GM12878 (cell line): Measurements from ENCODE around the gene MAP3K5. TPM values are rescaled to one million over a fixed set of nuclear protein-coding genes. Genes with fewer than 3 reads are reported as not detected.

Experiments used
- ATAC-seq: fragments of 200-7000 bp; cut with Tn5 transposase; 3 replicates; pipeline ENCODE4 v1.9.1; 2020; ENCODE audit warnings: mild to moderate bottlenecking, moderate library complexity
- BruUV-seq: library from RNA; stranded (reverse); fragments of 400-500 nt; replicated peaks from 2 replicates; lab custom pipeline; 2021; lab: Mats Ljungman, UMichigan
- CTCF ChIA-PET: fragments of 300-600 bp; sonication (Branson Sonifier 250); formaldehyde crosslinking; extraction: SDS; loops from one replicate; lab custom pipeline; 2021; ENCODE audit warnings: inconsistent platforms; lab: Yijun Ruan, JAX
- POLR2A ChIA-PET: fragments of 350-600 bp; formaldehyde crosslinking; extraction: SDS; loops from one replicate; lab custom pipeline; 2021; ENCODE audit warnings: inconsistent platforms; lab: Charles Lee
- RAD21 ChIA-PET: fragments of 300-600 bp; sonication (Branson Sonifier 250); formaldehyde crosslinking; loops from one replicate; lab custom pipeline; 2023; ENCODE audit warnings: antibody characterized with exemption; ENCODE audit not compliant: unreplicated experiment; lab: Charles Lee
- SMC1A ChIA-PET: fragments of 300-600 bp; sonication (Branson Sonifier 250); formaldehyde crosslinking; loops from one replicate; lab custom pipeline; 2023; ENCODE audit not compliant: unreplicated experiment, uncharacterized antibody; lab: Charles Lee
- DNase-seq: peaks from one replicate; pipeline ENCODE4 v3.0.0-alpha.2; 2011; ENCODE audit warnings: low read depth, low spot score
- FAIRE-seq: peaks from 3 replicates; lab custom pipeline; 2011; peaks lifted over from hg19 to GRCh38; lab: Jason Lieb, UNC
- H2AFZ ChIP-seq: 2 replicates; pipeline ENCODE4 v1.6.0; 2011; ENCODE audit warnings: low read depth, low read length, control low read depth; ENCODE audit not compliant: control insufficient read depth
- H3K27ac ChIP-seq: 2 replicates; pipeline ENCODE4 v1.5.1; 2011; ENCODE audit warnings: control low read depth; ENCODE audit not compliant: control insufficient read depth, insufficient read depth
- H3K27me3 ChIP-seq, 2 experiments: replicated peaks in 1 of 2; 2 replicates each; pipeline versions ENCODE4 v1.6.0 to v1.6.1; 2011; ENCODE audit warnings: low read length in 1 of 2; ENCODE audit not compliant: control insufficient read depth in 2 of 2, insufficient read depth in 2 of 2
- H3K36me3 ChIP-seq, 2 experiments: 2 replicates each; pipeline ENCODE4 v1.5.1; 2011; ENCODE audit warnings: low read length in 1 of 2; ENCODE audit not compliant: control insufficient read depth in 2 of 2, insufficient read depth in 2 of 2
- H3K4me1 ChIP-seq: 2 replicates; pipeline ENCODE4 v1.6.1; 2011; ENCODE audit warnings: mild to moderate bottlenecking, low read length, moderate library complexity, mixed read lengths; ENCODE audit not compliant: control insufficient read depth, insufficient read depth
- H3K4me2 ChIP-seq: 2 replicates; pipeline ENCODE4 v1.6.0; 2011; ENCODE audit warnings: control low read depth; ENCODE audit not compliant: control insufficient read depth, insufficient read depth
- H3K4me3 ChIP-seq: fragments of 200-600 bp; sonication (generic); 2 replicates; pipeline ENCODE4 v1.5.1; 2016
- H3K79me2 ChIP-seq: 2 replicates; pipeline ENCODE4 v1.6.0; 2011; ENCODE audit warnings: low read length; ENCODE audit not compliant: control insufficient read depth, insufficient read depth
- H3K9ac ChIP-seq: 2 replicates; pipeline ENCODE4 v1.8.0; 2011; ENCODE audit warnings: low read length, control low read depth, mixed read lengths; ENCODE audit not compliant: control insufficient read depth, insufficient read depth
- H3K9me3 ChIP-seq: replicated peaks from 3 replicates; pipeline ENCODE4 v1.5.1; 2011; ENCODE audit warnings: mild to moderate bottlenecking, low read length; ENCODE audit not compliant: control insufficient read depth, insufficient read depth
- H4K20me1 ChIP-seq: 2 replicates; pipeline ENCODE4 v1.6.0; 2011; ENCODE audit not compliant: control insufficient read depth, insufficient read depth
- ATF2 ChIP-seq: IDR thresholded peaks from 2 replicates; pipeline ENCODE4 v1.6.1; 2012; ENCODE audit warnings: low read length, inconsistent platforms
- CBFB ChIP-seq: IDR thresholded peaks from 2 replicates; pipeline ENCODE4 v1.6.1; 2016; ENCODE audit warnings: antibody characterized with exemption, low read depth
- MLLT1 ChIP-seq: fragments of 450-650 bp; IDR thresholded peaks from 2 replicates; pipeline ENCODE4 v1.6.1; 2016; ENCODE audit warnings: mild to moderate bottlenecking
- NFYA ChIP-seq: IDR thresholded peaks from 2 replicates; pipeline ENCODE4 v1.6.1; 2011; ENCODE audit warnings: low read depth, mild to moderate bottlenecking, low read length, improper control_type of control experiment, borderline replicate concordance
- NFYB ChIP-seq: IDR thresholded peaks from 2 replicates; pipeline ENCODE4 v1.6.1; 2011; ENCODE audit warnings: low read depth, mild to moderate bottlenecking, low read length, improper control_type of control experiment, moderate library complexity; ENCODE audit not compliant: insufficient read depth
- NR2C2 ChIP-seq: IDR thresholded peaks from 2 replicates; pipeline ENCODE4 v1.6.1; 2011; ENCODE audit warnings: borderline replicate concordance, low read depth; ENCODE audit not compliant: control insufficient read depth, insufficient read length
- WGBS: methylation state at CpG from one replicate; pipeline ENCODE4 v1.1.6; 2016; ENCODE audit warnings: low lambda C conversion rate; ENCODE audit not compliant: insufficient replicate concordance, insufficient coverage; ENCODE audit errors: missing lambda C conversion rate; 5-methylcytosine and 5-hydroxymethylcytosine counted together
- in situ Hi-C: fragments of 300-500 bp; cut with MboI; formaldehyde crosslinking; loops from 9 replicates; pipeline ENCODE4 v1.14.3; 2018; ENCODE audit warnings: mixed read lengths
- intact Hi-C: fragments of 100-400 bp; cut with micrococcal nuclease; formaldehyde crosslinking; loops from one replicate; pipeline ENCODE4 v1.14.2; 2022; ENCODE audit not compliant: unreplicated experiment
- polyA plus RNA-seq, 11 experiments: library from polyadenylated mRNA; depleted of rRNA in 4 of 11; unstranded in 6 of 11; stranded (reverse) in 5 of 11; fragments of >200 nt; fragmentation: Nextera tagmentation in 4 of 11; fragmentation: Illumina TruSeq in 1 of 11; extraction: Ambion mirVana in 4 of 11; extraction: Trizol in 1 of 11; gene quantifications; 1 replicate in 1 of 11; 2 replicates in 10 of 11; pipeline versions ENCODE4 v1.2.1 to v1.2.3, GENCODE V29; 2011 to 2016; ENCODE audit warnings: inconsistent platforms in 2 of 11, missing spikeins in 2 of 11, low read depth in 1 of 11
- total RNA-seq, 4 experiments: library from RNA; depleted of rRNA in 3 of 4; stranded (reverse); fragments of >200 nt in 3 of 4; fragmentation: Illumina TruSeq in 1 of 4; extraction: Trizol in 1 of 4; gene quantifications; 2 replicates each; pipeline versions ENCODE4 v1.2.1 to v1.2.3, GENCODE V29; 2013 to 2021

Gene MAP3K5
- total and polyA plus RNA-seq, 10 of the 15 experiments (the other 5 are each of a cell fraction or from before 2014, with no cell fraction given): 5.4 to 34.3 (median 26.4) TPM

GRCh38 chr6:136571065-136571464 is 221.2 kb downstream of the MAP3K5 start:
- H2AFZ ChIP-seq: no peak overlapping the region
- intact Hi-C loops: no loop called here
- ChIA-PET POLR2A (no interaction called here), RAD21 (no interaction called here), CTCF (no interaction called here), SMC1A (no interaction called here)
- H3K79me2 ChIP-seq: no peaks in the 10 kb centered on the region
- no TSS peak for BruUV-seq
- H3K4me1 ChIP-seq: no peaks in the 10 kb centered on the region
- no peaks in the 10 kb centered on the region for H3K27me3 ChIP-seq
- WGBS: 98% methylated on average over 5 of the region's 5 CpGs
- H3K4me2 ChIP-seq: no peak overlapping the region
- H3K9ac ChIP-seq: no peak overlapping the region
- in situ Hi-C loops: no loop called here
- no peak for FAIRE-seq
- no peak overlapping the region for H3K4me3 ChIP-seq
- peaks cover 3% of the 10 kb centered on the region; the same call in 2 of the 3 replicates for H3K9me3 ChIP-seq
- no peak overlapping the region for H3K27ac ChIP-seq
- no peak for DNase-seq
- no peak for ATAC-seq
- peaks cover 9 to 43% of the 10 kb centered on the region in 2 experiments for H3K36me3 ChIP-seq
- H4K20me1 ChIP-seq: no peaks in the 10 kb centered on the region
- TF ChIP-seq NFYB: 0 out of 2 replicates have a peak, but pooled peaks have one; percentile 0
- TF ChIP-seq NR2C2: no peak
- TF ChIP-seq CBFB: no peak
- no peak for TF ChIP-seq MLLT1
- TF ChIP-seq, all 136 proteins: peak for 1

GRCh38 chr6:136568129-136568528 is 224.1 kb downstream of the MAP3K5 start:
- Histone ChIP-seq H3K4me2 (no peak overlapping the region), H3K27ac (no peak overlapping the region), H3K4me1 (no peaks in the 10 kb centered on the region), H3K4me3 (no peak overlapping the region), H4K20me1 (no peaks in the 10 kb centered on the region), H3K79me2 (no peaks in the 10 kb centered on the region), H3K9ac (no peak overlapping the region), H2AFZ (no peak overlapping the region), H3K27me3 (no peaks in the 10 kb centered on the region), H3K36me3 (peaks cover 5 to 31% of the 10 kb centered on the region in 2 experiments), H3K9me3 (peaks cover 2% of the 10 kb centered on the region; the same call in 2 of the 3 replicates)
- no peak for FAIRE-seq
- ChIA-PET CTCF (no interaction called here), SMC1A (no interaction called here), RAD21 (no interaction called here), POLR2A (no interaction called here)
- BruUV-seq: no TSS peak
- no peak for DNase-seq
- no peak for ATAC-seq
- in situ Hi-C loops: no loop called here
- intact Hi-C loops: no loop called here
- TF ChIP-seq ATF2 (no peak), NFYA (no peak)
- WGBS: 100% methylated on average over 3 of the region's 3 CpGs
